Neural cell (in vitro differentiated cells): ENCODE measurements around the gene NDUFS5. TPM values are rescaled to one million over a fixed set of nuclear protein-coding genes. Genes with fewer than 3 reads are reported as not detected.
A peak's percentile ranks its signal among the peaks of the same experiment; 100 is the strongest.

ENCODE experiments used
- H2AFZ ChIP-seq: fragments of 200-600, 300-800 bp; sonication (generic), shearing (Covaris generic); 2 replicates; pipeline ENCODE4 v1.6.0; 2014; ENCODE audit warnings: low read depth, mild to moderate bottlenecking, antibody characterized with exemption, low read length, moderate library complexity
- H3F3A ChIP-seq: fragments of 200-600 bp; shearing (Covaris generic); 2 replicates; pipeline ENCODE4 v1.6.1; 2016; ENCODE audit warnings: mild to moderate bottlenecking, moderate library complexity, mixed read lengths, antibody characterized with exemption, low read length; ENCODE audit not compliant: insufficient read depth, poor library complexity, severe bottlenecking
- H3K27ac ChIP-seq: fragments of 200-600, 300-800 bp; sonication (generic), shearing (Covaris generic); 2 replicates; pipeline ENCODE4 v1.5.1; 2014; ENCODE audit warnings: mild to moderate bottlenecking, low read length, moderate library complexity
- H3K27me3 ChIP-seq: fragments of 300-800, 200-600 bp; sonication (generic), shearing (Covaris generic); 2 replicates; pipeline ENCODE4 v1.6.0; 2014; ENCODE audit warnings: mild to moderate bottlenecking, low read depth, low read length, moderate library complexity; ENCODE audit not compliant: insufficient read depth
- H3K36me3 ChIP-seq: fragments of 300-800, 200-600 bp; sonication (generic), shearing (Covaris generic); 2 replicates; pipeline ENCODE4 v1.5.1; 2014; ENCODE audit warnings: mild to moderate bottlenecking, antibody characterized with exemption, low read length, moderate library complexity; ENCODE audit not compliant: insufficient read depth
- H3K4me2 ChIP-seq: fragments of 300-800, 200-600 bp; sonication (generic), shearing (Covaris generic); 2 replicates; pipeline ENCODE4 v1.6.0; 2014; ENCODE audit warnings: mild to moderate bottlenecking, low read length
- H3K4me3 ChIP-seq: fragments of 300-800, 200-600 bp; sonication (generic), shearing (Covaris generic); 2 replicates; pipeline ENCODE4 v1.5.1; 2014; ENCODE audit warnings: mild to moderate bottlenecking, low read length, moderate library complexity
- H3K79me2 ChIP-seq: fragments of 200-600 bp; shearing (Covaris generic); replicated peaks from 2 replicates; pipeline ENCODE4 v1.6.0; 2014; ENCODE audit warnings: mild to moderate bottlenecking, low read length, moderate library complexity; ENCODE audit not compliant: insufficient read depth
- H3K9ac ChIP-seq: fragments of 300-800, 200-600 bp; sonication (generic), shearing (Covaris generic); 2 replicates; pipeline ENCODE4 v1.6.1; 2016; ENCODE audit warnings: mild to moderate bottlenecking, low read length, mixed read lengths
- H3K9me2 ChIP-seq: fragments of 200-600 bp; shearing (Covaris generic); 2 replicates; pipeline ENCODE4 v1.6.1; 2016; ENCODE audit warnings: mild to moderate bottlenecking, low read length, mixed read lengths; ENCODE audit not compliant: insufficient read depth
- H3K9me3 ChIP-seq: fragments of 200-600, 300-800 bp; sonication (generic), shearing (Covaris generic); 2 replicates; pipeline ENCODE4 v1.6.1; 2016; ENCODE audit warnings: mild to moderate bottlenecking, mixed run types, low read length, moderate library complexity, mixed read lengths
- H4K20me1 ChIP-seq: fragments of 200-600 bp; shearing (Covaris generic); 2 replicates; pipeline ENCODE4 v1.6.1; 2016; ENCODE audit warnings: mild to moderate bottlenecking, mixed run types; ENCODE audit not compliant: insufficient read depth
- EP300 ChIP-seq: fragments of 450-650 bp; conservative IDR thresholded peaks from 2 replicates; pipeline ENCODE4 v1.6.1; 2014; ENCODE audit warnings: antibody characterized with exemption, mild to moderate bottlenecking, moderate library complexity; ENCODE audit not compliant: poor library complexity, severe bottlenecking
- EZH2 ChIP-seq: fragments of 200-600, 300-800 bp; shearing (Covaris generic), sonication (generic); IDR thresholded peaks from 2 replicates; pipeline ENCODE4 v1.6.1; 2014; ENCODE audit warnings: antibody characterized with exemption, low read length, borderline replicate concordance, mild to moderate bottlenecking; ENCODE audit not compliant: insufficient read depth, poor library complexity, severe bottlenecking
- MXI1 ChIP-seq: fragments of 450-650 bp; conservative IDR thresholded peaks from 2 replicates; pipeline ENCODE4 v1.6.1; 2014; ENCODE audit warnings: antibody characterized with exemption, mild to moderate bottlenecking; ENCODE audit not compliant: poor library complexity, severe bottlenecking
- POLR2AphosphoS5 ChIP-seq: IDR thresholded peaks from 2 replicates; pipeline ENCODE4 v1.6.1; 2012
- RAD21 ChIP-seq: fragments of 450-650 bp; conservative IDR thresholded peaks from 2 replicates; pipeline ENCODE4 v1.6.1; 2014; ENCODE audit warnings: antibody characterized with exemption, mild to moderate bottlenecking, moderate library complexity
- SMC3 ChIP-seq: fragments of 450-650 bp; conservative IDR thresholded peaks from 2 replicates; pipeline ENCODE4 v1.6.1; 2014; ENCODE audit warnings: antibody characterized with exemption, mild to moderate bottlenecking, moderate library complexity; ENCODE audit not compliant: poor library complexity
- TAF1 ChIP-seq: IDR thresholded peaks from 2 replicates; pipeline ENCODE4 v1.6.1; 2012; ENCODE audit warnings: low read depth
- polyA plus RNA-seq: library from polyadenylated mRNA; depleted of rRNA; stranded (reverse); fragments of >200 nt; gene quantifications from 2 replicates; pipeline ENCODE4 v1.2.3, GENCODE V29; 2014
- TF ChIP-seq, protein P1 (sequence below): IDR thresholded peaks from 2 replicates; pipeline ENCODE4 v1.6.1; 2012; ENCODE audit warnings: borderline replicate concordance
- TF ChIP-seq, protein P2 (sequence below): fragments of 450-650 bp; IDR thresholded peaks from 2 replicates; pipeline ENCODE4 v1.5.1; 2014; ENCODE audit warnings: antibody characterized with exemption, mild to moderate bottlenecking, moderate library complexity; ENCODE audit not compliant: poor library complexity, severe bottlenecking

The NDUFS5 gene
- polyA plus RNA-seq, 1 donor from 2014 or later: 1,398 TPM

DNA sequence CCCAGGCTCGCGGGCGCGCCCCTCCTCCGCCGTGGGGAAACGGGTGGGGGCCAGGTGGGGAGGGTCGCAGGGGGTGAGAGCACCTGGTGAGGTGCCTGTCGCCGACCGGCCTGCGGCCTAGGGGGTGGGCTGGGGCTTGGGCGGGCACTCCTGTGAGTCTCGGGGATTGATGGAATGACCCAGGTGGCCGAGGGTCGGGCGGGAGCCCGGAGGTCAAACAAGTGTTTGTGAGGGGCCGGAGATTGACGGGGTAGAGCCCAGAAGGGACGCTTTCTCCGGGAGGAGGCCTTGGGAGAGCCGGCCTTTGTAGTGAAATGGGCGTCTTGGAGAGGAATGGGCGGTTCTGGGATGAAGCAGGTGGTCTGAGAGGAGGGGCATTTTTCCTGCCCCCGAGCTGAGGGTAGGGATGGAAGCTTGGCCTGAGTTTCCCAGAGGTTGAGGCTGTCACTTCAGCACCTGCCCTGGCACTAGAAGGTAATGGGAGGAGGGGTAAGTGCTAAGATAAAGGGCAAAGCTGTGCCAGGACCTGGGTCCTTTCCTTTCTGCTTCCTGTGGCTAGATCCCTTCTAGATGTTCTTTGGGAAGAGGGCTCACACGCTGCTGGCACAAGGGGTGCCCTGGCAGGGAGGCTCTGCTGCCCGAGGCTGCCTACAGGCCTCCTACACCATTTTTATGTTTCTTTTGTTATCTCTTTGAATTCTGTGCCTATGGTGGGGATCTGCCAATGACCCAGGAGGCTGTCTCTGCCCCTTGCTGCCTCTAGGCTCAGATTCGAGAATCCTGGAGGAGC, 56.1 kb downstream of the NDUFS5 start:
- peak overlapping the region; percentile 85 for H3K27ac ChIP-seq
- peak overlapping the region; percentile 96 for H3K9ac ChIP-seq
- H2AFZ ChIP-seq: peak overlapping the region; percentile 45
- peaks cover 17% of the 10 kb centered on the region for H4K20me1 ChIP-seq
- no peaks in the 10 kb centered on the region for H3K36me3 ChIP-seq
- no peaks in the 10 kb centered on the region for H3K27me3 ChIP-seq
- no peaks in the 10 kb centered on the region for H3K9me3 ChIP-seq
- peak overlapping the region; percentile 87 for H3K4me2 ChIP-seq
- H3F3A ChIP-seq: no peaks in the 10 kb centered on the region
- TF ChIP-seq, protein P1, sequence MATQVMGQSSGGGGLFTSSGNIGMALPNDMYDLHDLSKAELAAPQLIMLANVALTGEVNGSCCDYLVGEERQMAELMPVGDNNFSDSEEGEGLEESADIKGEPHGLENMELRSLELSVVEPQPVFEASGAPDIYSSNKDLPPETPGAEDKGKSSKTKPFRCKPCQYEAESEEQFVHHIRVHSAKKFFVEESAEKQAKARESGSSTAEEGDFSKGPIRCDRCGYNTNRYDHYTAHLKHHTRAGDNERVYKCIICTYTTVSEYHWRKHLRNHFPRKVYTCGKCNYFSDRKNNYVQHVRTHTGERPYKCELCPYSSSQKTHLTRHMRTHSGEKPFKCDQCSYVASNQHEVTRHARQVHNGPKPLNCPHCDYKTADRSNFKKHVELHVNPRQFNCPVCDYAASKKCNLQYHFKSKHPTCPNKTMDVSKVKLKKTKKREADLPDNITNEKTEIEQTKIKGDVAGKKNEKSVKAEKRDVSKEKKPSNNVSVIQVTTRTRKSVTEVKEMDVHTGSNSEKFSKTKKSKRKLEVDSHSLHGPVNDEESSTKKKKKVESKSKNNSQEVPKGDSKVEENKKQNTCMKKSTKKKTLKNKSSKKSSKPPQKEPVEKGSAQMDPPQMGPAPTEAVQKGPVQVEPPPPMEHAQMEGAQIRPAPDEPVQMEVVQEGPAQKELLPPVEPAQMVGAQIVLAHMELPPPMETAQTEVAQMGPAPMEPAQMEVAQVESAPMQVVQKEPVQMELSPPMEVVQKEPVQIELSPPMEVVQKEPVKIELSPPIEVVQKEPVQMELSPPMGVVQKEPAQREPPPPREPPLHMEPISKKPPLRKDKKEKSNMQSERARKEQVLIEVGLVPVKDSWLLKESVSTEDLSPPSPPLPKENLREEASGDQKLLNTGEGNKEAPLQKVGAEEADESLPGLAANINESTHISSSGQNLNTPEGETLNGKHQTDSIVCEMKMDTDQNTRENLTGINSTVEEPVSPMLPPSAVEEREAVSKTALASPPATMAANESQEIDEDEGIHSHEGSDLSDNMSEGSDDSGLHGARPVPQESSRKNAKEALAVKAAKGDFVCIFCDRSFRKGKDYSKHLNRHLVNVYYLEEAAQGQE: peak; percentile 18
- TF ChIP-seq EZH2 (no peak), SMC3 (no peak), TAF1 (peak; percentile 1), MXI1 (no peak)
- TF ChIP-seq, protein P2, sequence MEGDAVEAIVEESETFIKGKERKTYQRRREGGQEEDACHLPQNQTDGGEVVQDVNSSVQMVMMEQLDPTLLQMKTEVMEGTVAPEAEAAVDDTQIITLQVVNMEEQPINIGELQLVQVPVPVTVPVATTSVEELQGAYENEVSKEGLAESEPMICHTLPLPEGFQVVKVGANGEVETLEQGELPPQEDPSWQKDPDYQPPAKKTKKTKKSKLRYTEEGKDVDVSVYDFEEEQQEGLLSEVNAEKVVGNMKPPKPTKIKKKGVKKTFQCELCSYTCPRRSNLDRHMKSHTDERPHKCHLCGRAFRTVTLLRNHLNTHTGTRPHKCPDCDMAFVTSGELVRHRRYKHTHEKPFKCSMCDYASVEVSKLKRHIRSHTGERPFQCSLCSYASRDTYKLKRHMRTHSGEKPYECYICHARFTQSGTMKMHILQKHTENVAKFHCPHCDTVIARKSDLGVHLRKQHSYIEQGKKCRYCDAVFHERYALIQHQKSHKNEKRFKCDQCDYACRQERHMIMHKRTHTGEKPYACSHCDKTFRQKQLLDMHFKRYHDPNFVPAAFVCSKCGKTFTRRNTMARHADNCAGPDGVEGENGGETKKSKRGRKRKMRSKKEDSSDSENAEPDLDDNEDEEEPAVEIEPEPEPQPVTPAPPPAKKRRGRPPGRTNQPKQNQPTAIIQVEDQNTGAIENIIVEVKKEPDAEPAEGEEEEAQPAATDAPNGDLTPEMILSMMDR: no peak
- peak overlapping the region; percentile 96 for H3K4me3 ChIP-seq
- peaks cover 38% of the 10 kb centered on the region for H3K79me2 ChIP-seq
- H3K9me2 ChIP-seq: no peaks in the 10 kb centered on the region

DNA sequence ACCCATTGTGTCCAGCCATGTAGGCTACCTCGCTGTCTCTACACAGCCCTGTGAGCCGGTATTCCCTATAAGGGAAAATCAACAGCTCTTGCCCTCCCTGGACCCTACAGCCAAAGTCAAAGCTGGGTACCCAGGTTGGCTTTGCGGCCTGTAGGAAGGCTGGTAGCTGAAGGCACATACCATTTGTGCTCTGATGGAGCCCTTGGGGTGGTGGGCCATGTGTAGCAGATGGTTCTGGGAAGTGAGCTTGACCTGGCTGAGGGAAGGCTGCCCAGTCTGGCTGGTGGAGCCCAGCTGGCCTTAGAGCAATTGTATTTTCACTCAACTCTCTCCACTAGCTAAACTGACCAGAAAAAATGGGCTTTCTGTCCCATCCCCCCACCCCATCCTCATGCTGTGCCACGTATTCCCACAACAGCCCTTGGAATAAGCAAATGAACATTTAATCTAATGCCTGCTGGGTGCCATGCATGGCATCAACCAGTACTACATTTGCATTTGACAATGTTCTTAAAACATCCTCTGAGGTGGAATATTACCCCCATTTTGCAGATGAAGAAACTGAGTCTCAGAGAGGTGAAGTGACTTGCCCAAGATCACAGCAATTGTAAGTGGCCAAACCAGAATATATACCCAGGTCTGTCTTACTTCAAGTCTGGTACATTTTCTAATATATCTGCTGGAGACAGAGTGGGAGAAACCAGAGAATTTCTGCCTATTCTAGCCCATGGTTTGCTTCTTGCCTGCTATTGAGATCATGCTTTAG, 56.8 kb downstream of the NDUFS5 start:
- Histone ChIP-seq H3K9ac (peak overlapping the region; percentile 96), H3K36me3 (no peaks in the 10 kb centered on the region), H3K27ac (peak overlapping the region; percentile 85), H3K4me2 (peak overlapping the region; percentile 87), H3K9me2 (no peaks in the 10 kb centered on the region), H4K20me1 (peaks cover 17% of the 10 kb centered on the region), H3F3A (no peaks in the 10 kb centered on the region), H3K27me3 (no peaks in the 10 kb centered on the region), H2AFZ (no peak overlapping the region), H3K79me2 (peaks cover 38% of the 10 kb centered on the region), H3K4me3 (peak overlapping the region; percentile 96), H3K9me3 (no peaks in the 10 kb centered on the region)
- TF ChIP-seq, protein P2: no peak
- TF ChIP-seq SMC3 (no peak), EP300 (no peak), POLR2AphosphoS5 (no peak), TAF1 (no peak), RAD21 (no peak), EZH2 (no peak), MXI1 (no peak)
- TF ChIP-seq, protein P1: no peak
